DMS79 treated with DMSO at 0.1 percent for 48 hours (cell line): ENCODE data around the gene MYO16.

Experiments
- DNase-seq: peaks from one replicate; lab custom pipeline; 2025; lab: John Stamatoyannopoulos, UW

MYO16 gene

GRCh38 chr13:109243311-109243951 lies 614.0 kb downstream of the MYO16 start:
- no peak for DNase-seq

GRCh38 chr13:109244566-109244965 lies 615.2 kb downstream of the MYO16 start:
- no peak for DNase-seq

DNA sequence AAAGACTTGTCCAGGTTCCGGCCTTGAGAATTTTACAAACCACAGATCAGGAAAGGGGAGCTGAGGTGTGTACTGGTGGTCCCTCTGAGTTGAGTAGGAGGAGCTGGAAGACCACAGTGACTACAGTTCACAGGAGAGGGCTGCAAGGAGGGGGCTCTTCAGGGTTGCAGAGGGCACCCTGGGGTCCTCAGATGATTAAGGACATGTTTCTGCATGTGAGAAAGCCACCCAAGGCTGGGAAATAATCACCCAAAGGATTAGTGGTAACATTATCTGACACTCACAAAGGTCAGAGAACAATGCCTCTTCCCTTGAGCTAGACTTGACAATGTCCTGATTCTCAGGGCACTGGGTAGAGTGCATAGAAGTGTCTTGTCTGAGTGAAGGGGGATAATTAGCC lies 616.6 kb downstream of the MYO16 start:
- no peak for DNase-seq

GRCh38 chr13:109249780-109250528 lies 620.5 kb downstream of the MYO16 start:
- DNase-seq: no peak

DNA sequence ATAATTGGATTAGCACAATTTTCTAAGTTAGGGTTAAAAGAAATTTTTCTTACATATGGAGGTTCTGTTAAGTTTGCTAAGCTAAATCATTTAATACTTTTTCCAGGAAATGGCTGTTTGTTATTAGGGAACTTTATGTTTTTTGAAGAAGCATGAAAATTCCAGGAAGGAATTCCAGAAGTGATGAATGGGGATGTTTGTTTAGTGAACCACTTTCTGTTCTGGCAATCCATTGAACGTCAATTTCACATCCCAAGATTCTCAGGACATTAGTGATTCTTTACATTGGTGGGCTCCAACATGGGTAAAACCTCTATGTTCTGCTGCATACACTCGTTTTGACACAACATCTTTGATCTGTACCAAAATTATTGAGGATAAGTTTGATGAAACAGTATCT lies 622.5 kb downstream of the MYO16 start:
- no peak for DNase-seq

DNA sequence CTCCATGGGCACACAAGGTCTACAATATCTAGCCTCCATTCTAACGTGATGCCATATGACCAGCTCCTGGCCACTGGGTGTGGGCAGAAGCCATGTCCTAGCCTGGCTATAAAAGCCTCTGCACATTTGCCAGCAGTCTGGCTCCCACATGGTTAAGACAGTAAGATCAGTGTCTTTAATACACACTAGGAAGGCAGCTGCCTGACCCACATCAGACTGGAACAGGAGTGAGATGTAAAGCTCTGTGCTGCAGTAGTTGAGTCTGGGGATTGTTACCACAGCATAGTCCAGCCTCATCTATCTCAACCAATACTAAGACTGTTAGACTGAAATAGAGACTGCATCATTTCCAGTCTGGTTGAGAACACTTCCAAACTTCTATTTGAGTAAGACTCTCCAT lies 623.9 kb downstream of the MYO16 start:
- no peak for DNase-seq

DNA sequence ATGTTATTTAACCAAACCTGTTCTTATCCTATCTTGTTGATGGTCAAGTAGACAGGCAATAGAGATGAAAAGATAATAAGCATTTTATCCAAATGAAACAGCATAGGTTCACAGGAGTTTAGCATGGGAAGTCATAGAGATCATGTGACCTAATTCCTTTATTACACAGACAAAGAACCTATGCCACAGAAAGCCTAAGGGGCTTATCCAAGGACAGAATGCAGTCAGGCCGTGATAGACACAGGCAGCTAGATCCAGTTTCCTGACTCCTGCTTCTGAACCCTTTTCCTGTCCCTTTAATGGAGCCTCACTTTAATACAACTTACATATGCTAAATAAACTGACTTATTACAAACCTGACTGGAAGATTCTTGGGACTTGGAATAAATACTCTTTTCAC lies 624.9 kb downstream of the MYO16 start:
- no peak for DNase-seq

DNA sequence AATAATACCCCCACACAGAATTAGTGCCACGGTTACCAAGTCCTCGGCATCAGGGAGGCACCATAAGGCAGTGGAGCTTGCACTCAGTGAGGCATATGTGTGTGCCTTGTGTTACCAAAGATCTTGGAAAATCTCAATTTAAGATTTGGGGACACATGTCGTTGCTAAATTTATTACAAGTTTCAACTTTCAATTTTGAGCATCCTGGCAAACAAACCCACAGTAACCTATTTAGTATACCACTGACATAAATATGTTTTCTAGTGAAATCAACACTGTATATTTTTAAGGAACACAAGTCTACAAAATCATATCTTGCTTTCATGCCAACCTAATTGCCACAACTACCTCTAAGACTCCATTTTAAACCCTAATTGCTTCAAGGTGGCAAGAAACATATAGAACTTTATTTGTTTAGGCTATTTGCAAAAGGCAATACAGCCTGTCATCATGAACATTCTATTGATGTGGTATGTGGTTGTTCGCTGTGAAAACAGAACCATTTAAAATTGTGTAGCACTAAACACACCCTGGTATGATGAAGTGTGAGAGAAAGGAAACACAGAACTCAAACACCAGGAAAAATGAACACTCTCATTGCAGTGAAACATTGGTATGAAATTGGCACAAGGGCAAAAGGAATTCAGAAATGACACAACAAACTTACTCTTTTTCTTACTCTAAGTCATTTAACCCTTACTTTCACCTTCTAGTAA lies 625.9 kb downstream of the MYO16 start:
- no peak for DNase-seq

- DNase-seq: no peak
Measured at GRCh38 chr13:109256866-109257760, 627.7 kb downstream of the MYO16 start.
